OCI-LY7 (cell line): ENCODE data around the gene TSPAN1.

Experiments used
- EZH2phosphoT487 ChIP-seq: fragments of 200-600 bp; sonication (generic); IDR thresholded peaks from 2 replicates; pipeline ENCODE4 v1.6.1; 2018; ENCODE audit warnings: low read depth, borderline replicate concordance, mild to moderate bottlenecking, mixed run types, antibody characterized with exemption, low read length, moderate library complexity, mixed read lengths
- TF ChIP-seq, protein P1 (sequence below): fragments of 200-600 bp; sonication (generic); conservative IDR thresholded peaks from 2 replicates; pipeline ENCODE4 v1.5.1; 2014; ENCODE audit warnings: mild to moderate bottlenecking, antibody characterized with exemption, low read length, moderate library complexity, mixed read lengths

DNA sequence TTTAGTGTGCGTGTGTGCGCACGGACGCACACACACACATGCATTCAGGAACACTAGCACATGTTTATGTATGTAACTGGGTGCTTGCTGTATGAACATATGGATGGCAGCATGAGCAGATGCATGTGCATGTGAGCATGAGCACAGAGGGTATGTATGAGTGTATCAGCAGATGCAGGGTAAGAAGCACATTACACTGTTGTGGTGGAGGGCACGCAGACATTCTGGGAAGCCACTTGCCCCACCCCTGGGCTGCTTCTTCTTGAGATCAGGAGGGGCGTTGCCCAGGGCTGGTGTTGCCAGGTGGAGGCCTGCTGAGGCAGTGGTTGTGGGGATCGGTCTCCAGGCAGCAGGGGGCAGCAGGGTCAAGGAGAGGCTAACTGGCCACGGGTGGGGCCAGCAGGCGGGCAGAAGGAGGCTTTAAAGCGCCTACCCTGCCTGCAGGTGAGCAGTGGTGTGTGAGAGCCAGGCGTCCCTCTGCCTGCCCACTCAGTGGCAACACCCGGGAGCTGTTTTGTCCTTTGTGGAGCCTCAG lies 5.3 kb downstream of the TSPAN1 start:
- TF ChIP-seq, protein P1, sequence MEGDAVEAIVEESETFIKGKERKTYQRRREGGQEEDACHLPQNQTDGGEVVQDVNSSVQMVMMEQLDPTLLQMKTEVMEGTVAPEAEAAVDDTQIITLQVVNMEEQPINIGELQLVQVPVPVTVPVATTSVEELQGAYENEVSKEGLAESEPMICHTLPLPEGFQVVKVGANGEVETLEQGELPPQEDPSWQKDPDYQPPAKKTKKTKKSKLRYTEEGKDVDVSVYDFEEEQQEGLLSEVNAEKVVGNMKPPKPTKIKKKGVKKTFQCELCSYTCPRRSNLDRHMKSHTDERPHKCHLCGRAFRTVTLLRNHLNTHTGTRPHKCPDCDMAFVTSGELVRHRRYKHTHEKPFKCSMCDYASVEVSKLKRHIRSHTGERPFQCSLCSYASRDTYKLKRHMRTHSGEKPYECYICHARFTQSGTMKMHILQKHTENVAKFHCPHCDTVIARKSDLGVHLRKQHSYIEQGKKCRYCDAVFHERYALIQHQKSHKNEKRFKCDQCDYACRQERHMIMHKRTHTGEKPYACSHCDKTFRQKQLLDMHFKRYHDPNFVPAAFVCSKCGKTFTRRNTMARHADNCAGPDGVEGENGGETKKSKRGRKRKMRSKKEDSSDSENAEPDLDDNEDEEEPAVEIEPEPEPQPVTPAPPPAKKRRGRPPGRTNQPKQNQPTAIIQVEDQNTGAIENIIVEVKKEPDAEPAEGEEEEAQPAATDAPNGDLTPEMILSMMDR, result no peak
- TF ChIP-seq EZH2phosphoT487, result no peak
